GM19395 (cell line): ENCODE results near the gene CPSF4L.
"Not testable (repeated sequence)": the region's sequence is repeated elsewhere in the genome, so short reads cannot be mapped to it uniquely, and the experiment has no call there.

Experiments used
- ATAC-seq: cut with Tn5 transposase; IDR thresholded peaks from one replicate; pipeline ENCODE4 v1.9.1; 2021; ENCODE audit warnings: mild to moderate bottlenecking, moderate library complexity; ENCODE audit not compliant: unreplicated experiment

Gene CPSF4L

GRCh38 chr17:73261617-73261951 is at the start of gene CPSF4L:
Gene CPSF4L, minus strand, starts transcription at chr17:73261880. Its CDS starts 62 bp downstream, at chr17:73261818.
- ATAC-seq: no peak

- peak; percentile 34 for ATAC-seq
These were observed 49.7 kb upstream of the CPSF4L start for GRCh38 chr17:73311428-73311780.

GRCh38 chr17:73309727-73310596 is 48.3 kb upstream of the CPSF4L start:
- no peak for ATAC-seq

GRCh38 chr17:73308959-73309358 is 47.3 kb upstream of the CPSF4L start:
- not testable (repeated sequence) for ATAC-seq

- no peak for ATAC-seq
These were observed 46.5 kb upstream of the CPSF4L start for GRCh38 chr17:73308017-73308823.

GRCh38 chr17:73307130-73307529 is 45.5 kb upstream of the CPSF4L start:
- ATAC-seq: no peak

- no peak for ATAC-seq
These were observed 44.5 kb upstream of the CPSF4L start for GRCh38 chr17:73305845-73306836.

- no peak for ATAC-seq
These were observed 43.5 kb upstream of the CPSF4L start for GRCh38 chr17:73304971-73305812.

GRCh38 chr17:73304438-73304837 is 42.8 kb upstream of the CPSF4L start:
- ATAC-seq: no peak

GRCh38 chr17:73302189-73302588 is 40.5 kb upstream of the CPSF4L start:
- ATAC-seq: no peak

- no peak for ATAC-seq
These were observed 39.7 kb upstream of the CPSF4L start for GRCh38 chr17:73301369-73301768.

GRCh38 chr17:73300392-73300791 is 38.7 kb upstream of the CPSF4L start:
- no peak for ATAC-seq

- ATAC-seq: no peak
These were observed 36.5 kb upstream of the CPSF4L start for GRCh38 chr17:73297934-73298861.

- ATAC-seq: no peak
These were observed 31.8 kb upstream of the CPSF4L start for GRCh38 chr17:73293480-73293911.

GRCh38 chr17:73293031-73293430 is 31.4 kb upstream of the CPSF4L start:
- no peak for ATAC-seq

GRCh38 chr17:73292031-73292531 is 30.4 kb upstream of the CPSF4L start:
- no peak for ATAC-seq

GRCh38 chr17:73291260-73291801 is 29.7 kb upstream of the CPSF4L start:
- ATAC-seq: peak; percentile 90
